ENCODE measurements around the gene HSPB9. TPM values are rescaled to one million over a fixed set of nuclear protein-coding genes. Genes with fewer than 3 reads are reported as not detected.

The HSPB9 gene, protein sequence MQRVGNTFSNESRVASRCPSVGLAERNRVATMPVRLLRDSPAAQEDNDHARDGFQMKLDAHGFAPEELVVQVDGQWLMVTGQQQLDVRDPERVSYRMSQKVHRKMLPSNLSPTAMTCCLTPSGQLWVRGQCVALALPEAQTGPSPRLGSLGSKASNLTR
- not detected in 2 replicates for total RNA-seq

DNA sequence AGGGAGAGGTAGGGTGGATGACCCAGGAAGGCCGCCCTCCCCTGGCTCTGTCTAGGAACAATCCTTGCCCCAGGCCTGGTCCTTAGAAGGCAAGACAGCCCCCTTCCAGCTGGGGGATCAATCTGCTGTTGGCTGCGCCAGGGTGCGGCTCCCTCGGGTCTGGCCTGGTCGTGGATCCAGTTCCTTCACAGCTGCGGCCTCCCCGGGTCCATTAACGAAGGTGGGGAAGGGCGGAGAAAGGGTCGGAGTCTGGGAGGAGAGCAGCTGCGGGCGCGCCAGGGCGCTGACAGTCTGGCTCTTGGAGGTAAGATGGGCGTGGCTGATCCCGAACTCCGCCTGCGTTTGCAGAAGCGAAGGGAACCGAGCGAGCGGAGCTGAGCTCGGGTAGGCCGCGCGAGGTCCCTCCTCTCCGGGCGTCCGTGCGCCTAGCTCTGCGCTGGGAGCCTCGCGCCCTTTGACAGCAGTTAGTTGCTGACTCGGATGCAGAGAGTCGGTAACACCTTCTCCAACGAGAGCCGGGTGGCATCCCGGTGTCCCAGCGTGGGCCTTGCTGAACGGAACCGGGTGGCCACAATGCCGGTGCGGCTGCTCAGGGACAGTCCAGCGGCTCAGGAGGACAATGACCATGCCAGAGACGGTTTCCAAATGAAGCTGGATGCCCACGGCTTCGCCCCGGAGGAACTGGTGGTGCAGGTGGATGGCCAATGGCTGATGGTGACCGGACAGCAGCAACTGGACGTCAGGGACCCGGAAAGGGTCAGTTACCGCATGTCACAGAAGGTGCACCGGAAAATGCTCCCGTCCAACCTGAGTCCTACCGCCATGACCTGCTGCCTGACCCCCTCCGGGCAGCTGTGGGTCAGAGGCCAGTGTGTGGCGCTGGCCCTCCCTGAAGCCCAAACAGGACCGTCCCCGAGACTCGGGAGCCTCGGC, at the start of gene HSPB9:
TSS of gene HSPB9 (plus strand) at position 434 of the 933 bp plus-strand sequence. CDS start at position 481, 47 bp downstream.

DNA sequence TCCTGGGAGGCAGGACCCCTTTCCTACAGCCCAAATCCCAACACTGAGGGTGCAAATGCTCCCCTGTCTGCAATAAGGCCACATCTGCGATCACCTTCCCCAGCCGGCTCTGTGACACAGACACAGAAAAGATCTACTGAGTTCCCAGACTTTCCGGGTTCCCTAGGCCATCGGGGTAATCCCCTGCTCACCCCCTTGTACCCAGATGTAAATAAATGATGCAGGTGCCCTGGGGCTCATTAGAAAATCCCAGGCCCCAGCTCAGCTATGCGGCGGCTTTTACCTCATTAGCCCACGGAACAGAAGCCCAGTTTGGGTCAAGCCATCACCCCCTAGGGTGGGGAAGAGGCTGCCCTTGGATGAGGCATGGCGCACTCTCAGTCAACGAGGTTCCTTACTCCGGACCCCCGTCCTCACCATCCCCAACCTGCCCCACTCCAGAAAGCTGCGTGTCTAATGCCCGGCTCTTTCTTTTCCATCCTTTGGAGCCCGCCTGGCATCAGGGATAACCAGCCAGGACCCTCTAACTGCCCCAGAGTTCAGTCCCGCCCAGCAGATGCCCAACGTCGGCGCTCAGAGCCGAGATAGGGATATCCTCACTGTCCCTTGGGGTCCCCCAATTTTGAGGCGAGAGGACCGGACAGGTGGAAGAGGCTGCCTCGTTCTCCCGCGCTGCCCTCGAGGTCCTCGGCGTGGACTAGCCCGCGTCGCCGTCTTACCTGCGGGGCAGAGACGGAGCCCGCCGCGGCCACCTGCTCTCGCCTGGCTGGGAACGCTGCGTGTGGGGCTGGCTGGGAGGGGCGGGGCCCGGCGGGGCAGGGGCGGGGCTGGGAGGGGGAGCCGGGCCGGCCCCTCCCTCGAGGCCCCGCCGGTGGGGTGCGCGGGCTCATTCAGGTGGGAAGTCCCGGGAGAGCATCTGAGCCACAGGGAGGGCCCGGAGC, 24.6 kb upstream of the HSPB9 start, which contains the start of gene ZNF385C:
TSS of gene ZNF385C (minus strand) at position 783 of the 941 bp plus-strand sequence. CDS start 35,417 bp downstream, outside the sequence.

DNA sequence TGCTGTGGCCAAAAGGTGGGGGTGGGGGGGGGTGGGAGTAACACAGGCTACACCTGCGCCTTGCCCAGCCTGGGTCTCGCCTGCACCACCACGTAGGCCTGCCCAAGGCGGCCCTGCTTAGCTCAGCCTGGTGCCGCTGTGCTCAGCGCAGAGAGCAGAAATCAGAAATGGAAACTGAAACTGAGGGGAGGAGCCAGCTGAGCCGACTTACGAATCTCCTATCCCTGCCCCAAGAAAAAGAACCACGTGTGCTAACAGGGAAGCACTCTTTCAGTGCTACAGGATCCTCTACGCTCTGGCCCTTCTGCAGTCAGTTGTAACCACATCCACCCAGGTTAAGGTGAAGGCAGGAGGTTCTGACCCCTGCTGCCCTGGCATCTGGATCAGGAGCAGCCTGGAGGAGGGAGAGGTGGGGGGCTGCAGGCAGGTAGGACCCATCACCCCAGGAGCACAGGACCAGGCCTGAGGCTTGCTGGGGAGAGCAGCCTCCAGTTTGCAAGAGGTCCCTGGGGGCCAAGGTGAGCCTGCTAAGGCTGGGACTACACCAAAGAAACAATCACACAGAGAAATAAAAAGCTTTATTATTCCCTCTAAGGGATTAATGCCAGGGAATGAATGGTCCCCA, 9.9 kb upstream of the HSPB9 start, which contains the start of gene DHX58:
TSS of gene DHX58 (minus strand) at position 163 of the 625 bp plus-strand sequence. CDS start 822 bp downstream, outside the sequence.

DNA sequence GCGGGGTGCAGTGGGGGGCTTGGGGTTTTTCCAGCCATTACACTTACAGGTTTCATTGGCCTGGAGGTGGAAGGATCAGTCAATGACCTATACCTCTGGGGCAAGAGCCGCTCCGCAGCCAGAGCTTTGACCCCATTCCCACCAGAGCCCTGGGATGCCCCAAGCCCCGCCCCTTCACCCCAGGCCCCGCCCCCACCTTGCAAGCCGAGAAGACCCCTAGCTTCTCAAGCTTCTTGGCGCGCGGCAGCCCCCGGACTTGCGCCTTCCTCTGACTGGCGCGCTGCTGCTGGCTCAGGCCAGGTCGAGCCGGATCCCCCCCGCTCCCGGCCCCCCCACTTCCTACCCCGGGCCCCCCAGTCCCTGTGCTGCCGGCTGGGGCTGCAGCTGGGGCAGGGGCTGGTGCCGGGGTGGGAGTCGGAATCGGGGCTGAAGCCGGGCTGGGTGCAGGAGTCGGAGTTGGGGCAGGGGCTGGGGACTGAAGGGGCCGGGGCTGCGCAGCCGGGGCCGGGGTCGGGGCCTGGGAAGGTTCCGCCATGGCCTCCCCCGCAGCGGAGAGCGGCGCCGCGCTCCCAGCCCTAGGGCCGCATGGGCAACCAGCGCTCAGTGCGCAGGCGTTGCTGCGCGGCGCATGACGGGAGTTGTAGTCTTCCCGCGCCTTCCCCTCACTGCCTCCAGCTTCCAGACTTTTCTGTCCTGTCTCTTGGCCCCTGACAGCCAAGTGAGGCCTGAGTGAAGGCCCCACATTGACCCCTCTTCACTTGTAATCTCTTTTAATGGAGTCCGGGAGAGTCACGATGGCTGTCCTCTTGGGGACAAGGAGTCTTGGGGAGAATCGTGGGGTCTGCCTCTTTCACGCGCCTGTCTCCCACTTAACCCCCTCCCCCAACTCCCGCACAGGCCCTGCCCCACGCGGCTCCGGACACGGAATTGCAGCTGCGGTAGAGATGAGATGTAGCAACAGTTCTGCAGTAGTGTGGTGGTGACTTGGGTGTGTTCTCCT, 1.5 kb upstream of the HSPB9 start, which contains the start of gene KAT2A:
TSS of gene KAT2A (minus strand) at position 598 of the 1,000 bp plus-strand sequence. CDS start at position 535, 63 bp downstream.

Other genes with a start within 250 kb of the HSPB9 start
- 445 and 520 TPM in 2 replicates for gene ACLY, start 203.9 kb upstream of the HSPB9 start, total RNA-seq
- gene ODAD4, start 192.2 kb upstream of the HSPB9 start, total RNA-seq, result 0.45 and 2.0 TPM in 2 replicates
- 54.5 and 60.2 TPM in 2 replicates for gene CNP, start 156.0 kb upstream of the HSPB9 start, total RNA-seq
- gene DNAJC7, start 105.4 kb upstream of the HSPB9 start, total RNA-seq, result 49.8 and 51.8 TPM in 2 replicates
- gene NKIRAS2, start 102.7 kb upstream of the HSPB9 start, total RNA-seq, result 40.2 and 41.3 TPM in 2 replicates
- 0.17 and 0.30 TPM in 2 replicates for gene C17orf113, start 72.2 kb upstream of the HSPB9 start, total RNA-seq
- not detected in 2 replicates for gene ZNF385C, start 24.3 kb upstream of the HSPB9 start, total RNA-seq
- gene DHX58, start 10.1 kb upstream of the HSPB9 start, total RNA-seq, result 4.3 and 5.2 TPM in 2 replicates
- gene KAT2A, start 1.4 kb upstream of the HSPB9 start, total RNA-seq, result 9.8 and 14.6 TPM in 2 replicates
- gene RAB5C, start 32.2 kb downstream of the HSPB9 start, total RNA-seq, result 122 and 133 TPM in 2 replicates
- gene KCNH4, start 58.3 kb downstream of the HSPB9 start, total RNA-seq, result under 0.01 TPM in 1 of 2 replicates, not detected in the other
- not detected in 2 replicates for gene HCRT, start 62.6 kb downstream of the HSPB9 start, total RNA-seq
- 8.2 and 10.1 TPM in 2 replicates for gene GHDC, start 71.7 kb downstream of the HSPB9 start, total RNA-seq
- 12.5 and 14.1 TPM in 2 replicates for gene STAT5B, start 153.6 kb downstream of the HSPB9 start, total RNA-seq
- gene STAT5A, start 165.7 kb downstream of the HSPB9 start, total RNA-seq, result 6.4 and 11.8 TPM in 2 replicates

Measured in bronchus fibroblast of lung (primary cell).